Retina (tissue), 1 donor: ENCODE results near the gene PCNX2.
"Not testable (repeated sequence)": the region's sequence is repeated elsewhere in the genome, so short reads cannot be mapped to it uniquely, and the experiment has no call there.

Source experiments
- DNase-seq: peaks from one replicate; pipeline ENCODE4 v3.0.0-alpha.2; 2016

PCNX2 gene

DNA sequence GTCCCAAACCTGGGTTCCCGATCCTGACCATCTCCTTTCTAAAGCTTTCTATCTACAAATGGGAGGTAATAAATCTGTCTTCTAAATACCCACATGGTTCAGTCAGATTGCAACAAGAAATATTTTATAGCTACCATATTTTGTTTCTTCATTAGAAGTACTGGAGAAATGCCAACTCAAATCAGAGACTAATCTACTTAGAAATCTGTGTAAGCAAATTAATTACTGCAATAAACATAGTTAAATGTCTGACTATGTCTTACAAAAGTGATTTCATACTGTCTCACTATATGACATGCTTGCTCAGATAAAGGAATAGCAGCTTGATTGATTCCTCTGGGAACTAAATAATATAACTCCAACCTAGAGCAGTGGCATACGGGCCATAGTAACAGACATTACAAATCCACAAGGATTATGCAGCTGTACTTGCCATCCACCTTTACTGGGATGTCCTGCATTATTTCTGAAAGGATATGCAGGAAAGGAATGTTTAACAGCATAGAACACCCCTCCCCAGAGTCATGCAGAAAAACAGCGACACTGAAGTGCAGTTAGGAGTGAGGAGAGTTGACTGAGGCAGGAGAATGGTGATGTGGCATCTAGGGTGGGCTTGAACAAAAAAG lies 80.3 kb downstream of the PCNX2 start:
- peak; percentile 34 for DNase-seq

DNA sequence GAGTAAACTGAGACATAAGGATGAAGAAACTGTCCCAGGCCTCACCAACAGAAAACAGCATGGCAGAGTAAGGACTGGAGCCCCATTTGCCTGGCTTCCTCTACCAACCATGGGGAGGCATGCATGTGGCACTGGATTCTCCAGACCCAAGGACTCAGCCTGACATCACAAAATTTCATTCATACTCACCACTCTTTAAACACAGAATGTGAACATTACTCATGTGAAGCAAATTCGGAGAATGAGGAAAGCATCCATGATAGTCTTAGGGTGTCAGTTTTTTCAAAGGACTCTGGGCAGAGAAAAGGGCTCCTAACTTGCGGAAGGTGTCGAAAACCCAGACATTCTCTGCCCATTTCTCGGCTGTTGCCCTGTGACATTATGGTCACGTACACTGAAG lies 83.9 kb downstream of the PCNX2 start:
- no peak for DNase-seq

DNA sequence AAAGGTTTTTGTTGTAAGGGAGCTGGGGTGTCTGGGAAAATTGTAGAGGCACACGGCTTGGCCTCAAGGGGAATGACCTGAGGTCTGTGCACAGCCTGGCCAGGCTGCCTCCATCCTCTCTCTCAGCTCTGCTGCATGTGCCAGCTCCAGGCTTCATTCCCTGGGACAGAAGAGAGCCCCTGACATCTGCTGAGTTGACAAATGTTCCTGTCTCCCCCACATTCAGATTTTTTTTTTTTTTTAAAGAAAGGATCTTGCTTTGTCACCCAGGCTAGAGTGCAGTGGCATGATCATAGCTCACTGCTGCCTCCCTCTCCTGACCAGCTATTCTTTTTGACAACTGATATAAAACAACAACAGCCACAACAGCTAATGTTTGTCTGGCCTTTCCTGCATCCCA lies 84.4 kb downstream of the PCNX2 start:
- DNase-seq = no peak

DNA sequence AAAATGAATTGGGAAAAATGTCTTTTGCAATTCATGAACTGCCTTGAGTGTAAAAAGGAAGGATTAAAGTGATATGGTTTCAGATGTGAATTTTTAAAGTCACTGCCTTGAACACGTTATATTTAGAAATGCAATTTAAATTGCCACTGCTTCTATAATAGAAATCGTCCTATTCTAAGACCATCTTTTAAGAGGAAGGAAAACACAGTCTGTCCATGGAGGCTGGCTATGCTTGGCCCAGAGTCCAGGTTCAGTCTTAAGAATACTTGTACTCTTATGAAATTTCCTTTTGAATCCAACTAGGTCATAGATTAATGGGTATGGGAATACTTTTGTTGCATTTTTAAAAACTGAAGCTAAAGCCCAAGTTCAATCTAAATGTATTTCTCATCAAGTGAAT lies 86.0 kb downstream of the PCNX2 start:
- DNase-seq = no peak

DNA sequence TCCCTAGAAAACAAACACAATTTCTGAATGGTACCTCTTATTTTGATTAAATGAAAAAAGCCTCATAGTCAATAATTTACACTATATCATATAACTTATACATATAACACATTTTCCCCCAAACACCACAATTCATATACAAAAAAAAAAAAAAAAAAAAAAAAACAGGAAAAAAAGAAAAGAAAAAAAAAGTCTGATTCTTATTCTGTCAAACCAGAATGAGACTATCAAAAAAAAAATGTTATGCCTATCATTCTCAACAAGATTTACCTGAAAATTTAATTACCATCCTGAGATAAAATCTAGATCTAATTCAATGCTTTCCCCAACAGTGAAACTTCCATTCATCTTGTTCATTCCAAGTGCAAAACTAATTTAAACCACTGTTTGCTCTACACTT lies 86.8 kb downstream of the PCNX2 start:
- DNase-seq = no peak

DNA sequence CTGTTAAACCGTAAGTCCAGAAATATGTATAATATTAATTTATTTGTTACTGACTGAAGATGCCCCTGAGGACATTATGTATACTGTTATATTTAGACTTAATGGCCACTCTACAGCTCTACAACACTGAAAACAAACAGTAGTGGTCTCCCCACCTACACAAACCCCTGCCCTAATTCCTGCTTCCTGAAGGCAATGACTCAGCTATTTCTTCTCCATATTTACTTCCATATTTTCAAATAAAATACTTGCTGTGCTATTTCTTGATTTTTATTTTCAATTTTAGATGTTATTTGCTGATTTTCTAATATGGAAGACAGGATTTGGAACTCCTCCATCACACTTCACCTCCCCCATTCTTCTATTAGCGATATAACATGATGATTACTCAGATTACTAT lies 97.6 kb downstream of the PCNX2 start:
- no peak for DNase-seq

DNA sequence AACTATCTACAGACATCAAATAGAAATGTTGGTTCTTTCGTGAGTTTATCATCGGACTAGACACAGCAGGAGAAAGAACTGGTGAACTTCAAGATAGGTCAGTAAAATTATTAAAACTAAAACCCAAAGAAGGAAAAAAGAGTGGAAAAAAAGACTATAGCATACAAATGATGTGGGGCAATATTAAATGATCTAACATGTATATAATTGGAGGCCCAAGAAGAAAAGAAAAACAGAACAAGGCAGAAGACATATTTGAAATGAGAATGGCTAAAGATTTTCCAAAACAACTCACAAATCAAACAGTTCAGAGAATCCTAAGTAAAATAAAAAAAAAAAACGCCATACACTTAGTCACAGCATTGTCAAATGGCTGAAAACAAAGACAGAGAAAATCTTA lies 101.8 kb downstream of the PCNX2 start:
- no peak for DNase-seq

DNA sequence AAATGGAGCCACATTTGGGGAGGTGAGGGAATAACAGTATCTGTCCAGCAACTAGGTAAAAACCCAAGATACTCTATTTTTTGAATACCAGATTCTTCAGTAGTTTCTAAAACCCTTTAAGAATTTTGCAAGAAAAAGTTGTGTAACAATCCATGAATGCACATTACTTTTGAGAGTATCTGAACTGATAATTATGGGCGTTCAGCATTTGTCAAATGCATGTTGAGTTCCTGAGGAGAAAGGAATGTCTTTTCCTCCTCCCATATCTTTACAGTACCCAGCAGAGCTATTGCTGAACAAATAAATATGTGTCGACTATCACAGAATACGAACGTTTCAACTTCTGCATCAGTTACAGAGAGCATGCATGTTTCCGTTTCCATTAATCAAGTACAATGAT lies 104.5 kb downstream of the PCNX2 start:
- DNase-seq = no peak

DNA sequence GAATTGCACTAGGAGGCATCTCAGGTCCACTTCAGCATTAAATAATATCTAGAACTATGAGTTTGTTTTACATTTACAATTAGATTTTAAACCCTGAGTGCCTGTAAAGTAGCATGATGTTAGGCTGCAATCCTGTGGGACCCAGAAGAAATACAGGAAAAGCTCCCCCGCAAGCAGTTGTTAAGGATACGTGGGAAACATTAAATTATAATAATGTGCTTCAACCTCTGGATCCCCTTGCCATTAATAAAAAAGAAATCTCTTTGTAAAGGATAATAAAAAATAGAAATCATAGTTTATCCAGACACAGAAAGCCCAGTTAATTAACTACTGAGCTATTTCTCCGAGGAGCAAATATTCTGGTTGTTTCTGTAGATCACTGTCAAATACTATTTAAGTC lies 106.0 kb downstream of the PCNX2 start:
- DNase-seq = no peak

DNA sequence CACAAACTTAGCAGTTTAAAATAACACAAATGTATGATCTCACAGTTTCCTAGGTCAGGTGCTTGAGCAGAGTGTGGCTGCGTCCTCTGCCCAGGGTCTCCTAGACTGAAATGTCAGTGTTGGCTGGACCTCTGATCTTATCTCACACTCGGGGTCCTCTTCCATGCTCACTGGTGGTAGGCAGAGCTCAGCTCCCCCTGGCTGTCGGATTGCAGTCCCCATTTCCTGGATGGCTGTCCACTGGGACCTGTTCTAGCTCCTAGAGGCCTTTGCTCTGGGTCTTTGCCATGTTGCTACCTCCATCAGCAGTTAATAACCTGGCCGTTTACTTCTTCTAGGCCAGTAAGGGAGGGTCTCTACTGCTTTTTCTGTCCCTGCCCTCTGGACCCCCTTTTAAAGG lies 107.5 kb downstream of the PCNX2 start:
- no peak for DNase-seq

DNA sequence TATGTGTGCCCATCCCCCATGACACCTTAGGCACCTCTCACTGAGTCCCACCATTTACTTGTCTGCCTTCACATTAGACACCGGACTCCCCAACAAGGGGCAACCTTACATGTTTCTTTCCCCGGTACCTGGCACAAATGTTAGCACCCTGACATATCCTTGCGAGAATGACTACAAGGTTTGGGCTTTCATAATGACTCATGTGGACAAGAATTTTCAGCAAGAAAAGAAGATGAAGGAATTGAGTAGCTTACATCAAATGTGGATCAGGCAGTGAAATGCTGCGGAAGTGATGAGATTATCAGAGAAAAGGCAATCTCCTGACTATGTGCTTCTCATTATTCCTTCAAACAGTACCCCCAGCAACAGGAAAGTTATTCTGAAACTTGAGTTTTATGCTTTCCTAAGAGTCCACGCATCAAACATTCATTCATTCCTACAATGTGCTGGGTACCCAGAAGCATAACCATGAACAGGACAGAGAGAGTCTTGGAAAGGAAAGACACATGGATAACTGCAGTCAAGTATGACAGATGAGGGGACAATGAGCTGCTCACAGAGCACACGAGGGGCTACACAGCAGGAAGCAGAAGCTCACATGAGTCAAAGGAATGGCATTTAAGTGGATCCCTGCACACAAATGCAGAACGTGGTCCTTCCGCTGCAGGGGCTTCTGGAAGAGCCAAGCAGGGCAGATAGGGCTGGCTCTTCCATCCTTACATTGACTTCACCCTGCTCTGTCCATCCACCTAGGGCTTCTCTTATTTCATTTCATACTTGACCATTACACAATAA lies 112.1 kb downstream of the PCNX2 start:
- DNase-seq = peak; percentile 16

DNA sequence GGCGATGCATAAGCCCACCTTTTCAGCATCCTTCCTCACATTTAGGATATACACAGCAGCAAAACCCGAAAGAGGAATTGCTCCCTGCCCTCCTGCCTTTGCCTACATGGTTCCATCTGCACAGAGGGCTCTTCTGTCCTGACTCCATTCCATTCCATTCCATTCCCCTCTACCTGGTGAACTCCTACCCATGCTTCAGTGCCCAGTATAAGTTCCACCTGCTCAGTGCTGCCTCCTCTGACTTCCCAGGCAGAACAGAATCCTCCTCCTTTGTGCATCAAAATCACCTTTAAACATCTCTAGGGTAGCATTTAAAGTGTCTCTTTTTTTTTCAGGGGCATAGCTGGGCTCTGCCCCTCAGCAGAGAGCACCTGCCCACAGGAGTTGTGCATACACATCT lies 112.9 kb downstream of the PCNX2 start:
- no peak for DNase-seq

DNA sequence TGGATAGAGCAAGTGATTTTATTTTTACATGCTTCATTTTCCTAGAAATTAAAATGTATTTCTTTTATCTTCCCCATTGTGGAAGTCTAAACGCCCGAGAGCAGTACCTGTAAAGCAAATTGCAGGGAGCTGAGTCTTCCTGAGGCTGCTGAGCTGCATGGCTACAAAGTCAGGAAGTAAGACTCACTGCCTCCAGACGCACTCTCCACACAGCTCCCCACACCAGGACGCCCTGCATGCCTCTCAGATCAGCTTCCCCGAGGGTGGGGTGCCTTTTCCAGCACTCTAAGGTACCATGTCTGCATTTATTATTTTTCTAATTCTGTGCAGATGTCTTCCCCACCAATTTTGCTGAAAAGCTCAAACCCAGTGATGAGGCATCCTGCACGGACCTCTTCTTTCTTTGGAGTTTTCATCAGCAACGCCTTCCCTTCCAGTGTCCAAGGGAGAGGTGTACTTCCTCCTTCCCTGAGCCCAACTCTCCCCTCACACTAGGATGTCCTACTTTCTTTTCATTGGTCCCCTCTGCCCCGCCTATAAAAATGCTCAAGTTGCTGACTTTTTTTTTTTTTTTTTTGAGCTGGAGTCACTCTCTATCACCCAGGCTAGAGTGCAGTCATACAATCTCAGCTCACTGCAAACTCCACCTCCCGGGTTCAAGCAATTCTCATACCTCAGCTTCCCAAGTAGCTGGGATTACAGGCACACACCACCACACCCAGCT lies 114.7 kb downstream of the PCNX2 start:
- DNase-seq = no peak

DNA sequence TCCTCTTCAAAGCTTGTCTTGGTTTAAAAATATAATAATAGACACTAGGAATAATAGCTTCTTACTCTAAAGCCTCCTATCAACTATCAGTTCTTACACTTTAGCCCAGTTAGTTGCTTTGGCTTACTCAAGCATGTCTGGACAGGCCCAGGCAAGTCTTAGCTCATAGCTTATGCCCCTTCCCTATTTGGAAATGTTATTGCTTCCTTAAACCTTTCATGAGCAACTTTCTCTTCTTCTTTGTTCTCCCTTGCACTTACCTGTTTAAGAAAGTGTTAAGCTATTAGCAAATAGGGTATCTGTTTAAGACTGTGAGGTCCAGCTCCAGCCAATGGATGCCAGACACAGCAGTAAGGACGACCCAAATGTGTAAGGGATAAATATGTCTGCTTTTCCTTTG lies 115.9 kb downstream of the PCNX2 start:
- DNase-seq = not testable (repeated sequence)

DNA sequence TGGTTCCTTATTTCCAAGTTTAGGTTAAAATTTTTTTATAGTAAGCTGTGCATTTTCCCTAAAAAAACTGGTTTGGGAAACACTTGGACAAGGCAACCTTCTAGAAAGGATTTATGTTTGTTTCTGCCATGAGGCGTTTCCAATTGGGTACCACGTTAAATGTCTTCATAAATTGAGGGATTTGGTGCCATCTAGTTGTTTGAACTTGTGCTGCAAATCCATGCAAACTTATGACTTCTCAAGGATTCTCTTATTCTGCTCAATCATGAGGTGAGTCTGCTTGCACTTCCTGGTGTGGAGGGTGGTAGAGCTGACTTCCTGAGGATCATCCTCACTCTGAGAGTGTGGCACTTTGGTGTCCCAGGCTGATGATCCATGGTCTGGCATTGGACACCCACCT lies 123.3 kb downstream of the PCNX2 start:
- DNase-seq = no peak

DNA sequence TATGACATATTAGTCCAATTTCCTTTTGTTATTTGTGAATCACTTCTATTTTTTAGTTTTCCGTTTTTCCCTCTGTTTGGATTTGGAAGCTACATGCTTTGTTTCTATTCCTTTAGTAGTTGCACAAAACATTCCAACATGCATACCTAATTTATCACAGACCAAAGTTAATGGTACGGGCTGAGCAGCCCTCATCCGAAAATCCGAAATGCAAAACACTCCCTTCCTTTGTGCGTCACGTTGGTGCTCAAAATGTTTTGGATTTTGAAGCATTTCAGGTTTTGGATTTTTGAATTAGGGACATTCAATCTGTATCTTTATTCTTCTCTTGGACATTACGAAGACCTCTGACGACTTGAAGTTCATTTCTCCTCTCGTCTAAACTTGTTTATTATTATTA lies 124.8 kb downstream of the PCNX2 start:
- no peak for DNase-seq

DNA sequence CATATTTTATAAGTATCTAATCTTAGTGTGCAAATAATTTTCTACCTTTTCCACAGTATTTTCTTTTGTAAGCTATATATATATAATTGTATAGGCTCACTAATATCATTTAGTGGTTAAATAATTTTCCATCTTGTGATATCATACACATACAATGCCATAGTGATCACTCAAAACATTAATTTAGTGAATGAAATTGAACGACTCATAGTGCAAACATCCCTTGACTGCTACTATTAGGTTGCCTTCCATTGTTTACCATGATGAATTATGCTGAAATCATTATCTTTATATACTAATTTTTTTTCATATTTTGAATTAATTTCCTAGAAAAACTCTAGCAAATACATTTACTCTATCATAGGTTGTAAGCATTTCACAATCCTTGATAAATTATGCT lies 127.1 kb downstream of the PCNX2 start:
- no peak for DNase-seq

DNA sequence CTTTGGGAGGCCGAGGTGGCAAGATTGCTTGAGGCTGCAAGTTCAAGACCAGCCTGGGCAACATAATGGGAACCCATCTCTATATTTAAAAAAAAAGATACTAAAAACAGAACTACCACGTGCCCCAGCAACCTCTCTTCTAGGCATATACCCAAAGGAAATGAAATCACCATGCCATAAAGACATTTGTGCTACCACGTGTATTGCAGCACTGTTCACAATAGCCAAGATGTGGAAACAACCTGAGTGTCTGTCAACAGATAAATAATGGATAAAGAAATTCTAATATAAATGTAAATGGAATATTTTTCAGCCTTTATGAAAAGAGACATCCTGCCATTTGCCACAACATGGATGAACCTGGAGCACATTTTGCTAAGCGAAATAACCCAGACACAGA lies 128.6 kb downstream of the PCNX2 start:
- no peak for DNase-seq

DNA sequence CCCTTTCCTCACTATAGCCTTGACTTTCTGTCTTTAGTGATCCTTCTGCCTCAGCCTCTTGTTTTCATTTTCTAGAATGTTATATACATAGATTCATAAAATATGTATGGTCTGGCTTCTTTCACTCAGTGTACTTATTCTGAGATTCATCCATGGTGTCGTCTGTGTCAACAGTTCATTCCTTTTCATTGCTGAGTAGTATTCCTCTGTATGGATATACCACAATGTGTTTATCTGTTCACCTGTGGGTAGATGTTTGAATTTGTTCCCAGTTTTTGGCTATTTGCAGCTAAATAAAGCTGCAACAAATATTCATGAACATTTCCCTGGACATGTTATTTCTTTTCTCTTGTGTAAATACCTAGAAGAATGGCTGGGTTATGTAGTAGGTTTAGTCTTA lies 131.8 kb downstream of the PCNX2 start:
- no peak for DNase-seq

DNA sequence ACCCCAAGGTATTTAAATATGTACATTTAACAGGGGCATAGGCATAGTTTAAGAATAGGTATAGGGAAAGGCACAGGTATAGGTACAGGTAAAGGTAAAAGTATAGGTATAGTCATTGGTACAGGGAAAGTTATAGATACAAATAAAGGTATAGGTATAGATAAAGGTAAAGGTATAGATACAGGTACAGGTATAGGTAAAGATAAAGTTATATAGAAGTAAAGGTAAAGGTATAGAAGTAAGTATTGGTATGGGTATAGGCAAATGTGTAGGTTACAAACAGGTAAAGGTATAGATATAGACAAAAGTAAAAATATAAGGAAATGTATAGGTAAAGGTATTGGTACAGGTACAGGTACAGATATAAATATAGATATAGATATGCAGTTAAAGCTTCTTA lies 137.2 kb downstream of the PCNX2 start:
- DNase-seq = no peak

DNA sequence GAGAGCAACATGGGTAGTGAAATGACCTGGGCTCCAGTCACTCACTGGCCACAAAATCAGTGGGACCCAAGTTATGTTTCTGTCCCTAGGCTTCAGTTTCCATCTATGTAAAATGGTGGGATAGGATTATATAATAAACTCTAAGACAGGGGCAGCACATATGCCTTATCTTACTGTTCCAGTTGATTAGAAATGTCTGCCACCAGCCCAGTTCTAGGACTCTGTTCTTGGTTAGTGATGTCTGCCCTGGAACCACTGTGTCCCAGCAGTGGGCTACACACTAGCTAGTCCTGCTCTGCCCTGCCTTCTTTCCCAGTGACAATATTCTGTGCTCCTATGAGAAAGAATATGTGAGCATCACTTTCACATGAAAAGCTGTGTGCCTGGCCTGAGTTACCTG lies 138.3 kb downstream of the PCNX2 start:
- DNase-seq = no peak

DNA sequence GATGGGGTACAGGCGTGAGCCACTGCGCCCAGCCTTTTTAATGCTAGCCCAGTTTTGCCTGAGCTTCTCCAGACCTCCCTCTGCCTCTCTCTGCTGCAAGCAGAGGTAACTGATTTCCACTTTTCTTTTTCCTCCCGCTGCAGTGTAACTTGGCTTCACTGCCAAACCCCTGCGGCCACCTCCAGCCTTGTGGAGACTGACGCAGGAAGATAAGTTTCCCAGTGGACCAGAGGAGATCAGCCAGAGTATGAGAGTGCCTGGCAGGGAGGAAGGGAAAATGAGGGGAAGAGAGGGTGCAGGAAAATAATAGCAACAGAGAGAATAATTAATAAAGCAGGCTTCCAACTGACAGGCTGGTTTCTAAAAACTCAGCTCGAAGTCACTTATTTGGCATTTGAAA lies 143.7 kb downstream of the PCNX2 start:
- DNase-seq = no peak

DNA sequence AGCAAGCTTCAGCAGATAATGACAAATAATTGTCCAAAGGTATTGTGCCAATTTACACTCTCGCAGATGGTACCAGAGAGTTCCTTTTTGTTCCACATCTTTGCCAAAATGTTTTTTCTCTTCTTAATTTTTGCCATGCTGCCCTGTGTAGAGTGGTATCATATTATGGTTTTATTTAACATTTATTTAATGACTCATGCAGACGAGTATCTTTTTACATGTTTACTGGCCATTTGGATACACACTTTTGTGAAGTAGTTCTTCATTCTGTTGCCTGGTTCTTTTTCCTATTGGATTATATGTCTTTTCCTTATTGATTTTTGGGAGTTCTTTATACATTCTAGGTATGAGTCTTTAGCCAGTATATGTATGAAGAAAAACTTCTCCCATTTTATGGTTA lies 151.1 kb downstream of the PCNX2 start:
- no peak for DNase-seq

DNA sequence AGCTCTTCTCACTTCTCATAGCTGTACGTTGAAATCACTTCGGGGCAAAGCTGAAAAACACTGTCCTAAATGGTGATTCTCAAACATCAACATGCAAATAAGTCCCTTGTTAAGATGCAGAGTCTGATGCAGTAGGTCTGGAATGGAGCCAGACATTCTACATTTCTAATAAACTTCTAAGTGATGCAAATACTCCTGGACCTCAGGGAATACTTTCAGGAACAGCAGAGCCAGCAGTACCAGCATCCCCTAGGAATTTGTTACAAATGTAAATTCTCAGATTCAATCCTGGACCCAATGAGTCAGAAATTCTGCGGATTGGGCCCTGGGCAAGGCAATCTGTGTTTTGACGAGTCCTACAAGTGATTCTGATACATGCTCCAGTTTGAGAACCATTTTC lies 152.3 kb downstream of the PCNX2 start:
- no peak for DNase-seq
